Measurements from ENCODE around the gene USP3.

DNA sequence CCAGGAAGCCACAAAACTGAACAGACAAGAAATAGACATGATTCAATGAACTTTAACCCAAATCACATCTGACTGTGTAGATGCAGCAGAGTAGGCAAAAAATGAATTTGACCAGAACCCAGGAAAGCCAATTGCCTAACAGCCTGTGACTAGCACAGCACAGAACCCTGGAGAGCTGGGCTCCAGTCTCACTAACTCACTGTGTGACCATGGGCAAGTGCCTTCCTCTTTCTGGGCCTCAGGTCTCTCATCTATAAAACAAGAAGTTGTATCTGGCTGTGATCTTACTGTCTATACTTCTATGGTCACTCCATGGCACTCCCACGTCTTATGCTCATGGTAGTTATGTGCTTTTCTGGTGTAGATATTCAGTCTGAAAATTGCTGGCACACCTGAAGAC is 48.1 kb upstream of the USP3 start:
- no peak for TF ChIP-seq POLR2A (IDR thresholded peaks at IDR 0.05)
- TF ChIP-seq, protein P1, sequence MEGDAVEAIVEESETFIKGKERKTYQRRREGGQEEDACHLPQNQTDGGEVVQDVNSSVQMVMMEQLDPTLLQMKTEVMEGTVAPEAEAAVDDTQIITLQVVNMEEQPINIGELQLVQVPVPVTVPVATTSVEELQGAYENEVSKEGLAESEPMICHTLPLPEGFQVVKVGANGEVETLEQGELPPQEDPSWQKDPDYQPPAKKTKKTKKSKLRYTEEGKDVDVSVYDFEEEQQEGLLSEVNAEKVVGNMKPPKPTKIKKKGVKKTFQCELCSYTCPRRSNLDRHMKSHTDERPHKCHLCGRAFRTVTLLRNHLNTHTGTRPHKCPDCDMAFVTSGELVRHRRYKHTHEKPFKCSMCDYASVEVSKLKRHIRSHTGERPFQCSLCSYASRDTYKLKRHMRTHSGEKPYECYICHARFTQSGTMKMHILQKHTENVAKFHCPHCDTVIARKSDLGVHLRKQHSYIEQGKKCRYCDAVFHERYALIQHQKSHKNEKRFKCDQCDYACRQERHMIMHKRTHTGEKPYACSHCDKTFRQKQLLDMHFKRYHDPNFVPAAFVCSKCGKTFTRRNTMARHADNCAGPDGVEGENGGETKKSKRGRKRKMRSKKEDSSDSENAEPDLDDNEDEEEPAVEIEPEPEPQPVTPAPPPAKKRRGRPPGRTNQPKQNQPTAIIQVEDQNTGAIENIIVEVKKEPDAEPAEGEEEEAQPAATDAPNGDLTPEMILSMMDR (IDR thresholded peaks at IDR 0.05 in 4 of 5, conservative IDR thresholded peaks at IDR 0.05 in 1 of 5), result no peak

Measured in gastrocnemius medialis (tissue), 4 donors.